Ishikawa (cell line): ENCODE measurements around the gene GRIA4.

Source experiments
- EP300 ChIP-seq: IDR thresholded peaks from 2 replicates; pipeline ENCODE4 v1.6.1; 2012; ENCODE audit warnings: borderline replicate concordance
- FOXM1 ChIP-seq: IDR thresholded peaks from 2 replicates; pipeline ENCODE4 v1.6.1; 2012; ENCODE audit warnings: low read depth, borderline replicate concordance
- TCF12 ChIP-seq: IDR thresholded peaks from 2 replicates; pipeline ENCODE4 v1.6.1; 2012; ENCODE audit warnings: low read depth
- YY1 ChIP-seq: IDR thresholded peaks from 2 replicates; pipeline ENCODE4 v1.6.1; 2012; ENCODE audit warnings: low read depth
- ZBTB7A ChIP-seq: IDR thresholded peaks from 2 replicates; pipeline ENCODE4 v1.6.1; 2012; ENCODE audit warnings: low read depth

DNA sequence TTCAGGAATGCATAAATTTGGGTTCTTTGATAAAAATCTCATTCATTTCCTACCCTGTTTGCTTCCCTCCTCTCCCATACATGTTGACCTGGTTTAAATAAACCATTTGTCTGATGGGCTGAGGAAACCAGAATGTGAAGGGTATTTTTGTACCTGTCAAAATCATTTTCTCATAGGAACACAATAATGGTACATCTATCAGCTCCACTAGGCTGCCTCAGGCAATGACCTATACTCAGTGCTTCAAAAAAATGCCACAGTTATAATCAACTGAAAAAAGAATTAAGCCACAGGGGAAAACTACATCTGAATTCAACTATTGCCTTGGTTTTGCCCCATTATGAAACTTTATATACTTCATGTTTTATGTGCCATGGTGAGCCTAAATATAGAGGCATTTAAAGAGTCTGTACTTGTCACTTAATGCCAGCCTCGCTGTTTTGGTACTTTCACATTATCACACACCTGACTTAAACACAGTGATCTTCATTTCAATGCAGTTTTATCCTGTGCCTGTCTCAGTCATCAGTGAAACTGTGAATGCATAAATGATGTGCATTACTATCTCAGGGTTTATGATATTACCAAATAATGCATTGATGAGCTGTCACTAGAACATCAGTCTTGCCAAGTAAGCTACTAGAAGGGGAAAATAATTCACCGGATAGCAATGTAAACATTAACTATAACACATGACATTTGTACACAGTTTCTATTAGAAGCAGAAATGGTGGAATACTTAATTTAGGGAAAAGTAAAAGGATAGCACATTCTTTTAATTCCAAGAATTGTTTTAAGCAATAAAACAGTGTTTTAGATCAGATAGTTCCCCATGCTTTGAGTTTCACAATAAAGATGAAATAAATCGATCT is 319.4 kb downstream of the GRIA4 start:
- TF ChIP-seq EP300: no peak
- TF ChIP-seq FOXM1: no peak
- TF ChIP-seq TCF12: no peak
- no peak for TF ChIP-seq ZBTB7A
- TF ChIP-seq YY1: no peak
